Kidney (tissue), 14 donors: Measurements from ENCODE around the gene RAPGEF6. TPM values are rescaled to one million over a fixed set of nuclear protein-coding genes. Genes with fewer than 3 reads are reported as not detected.

Source experiments
- DNase-seq, 5 donors: peaks; one replicate each; pipeline ENCODE4 v3.0.0-alpha.2; 2013 to 2020
- FAIRE-seq: peaks from 2 replicates; lab custom pipeline; 2012; peaks lifted over from hg19 to GRCh38; lab: Jason Lieb, UNC
- H3K27ac ChIP-seq, 2 donors: one replicate each; pipeline ENCODE4 v1.7.0; 2013; ENCODE audit warnings: low read depth in 2 of 2, low read length in 2 of 2, inconsistent platforms in 1 of 2
- H3K27me3 ChIP-seq: one replicate; pipeline ENCODE4 v1.7.1; 2013; ENCODE audit warnings: low read length, inconsistent platforms; ENCODE audit not compliant: control insufficient read depth, insufficient read depth
- H3K36me3 ChIP-seq, 3 donors: one replicate each; pipeline versions ENCODE4 v1.7.0 to v1.7.1; 2013; ENCODE audit warnings: low read length in 3 of 3, control low read depth in 1 of 3, inconsistent platforms in 1 of 3; ENCODE audit not compliant: insufficient read depth in 3 of 3, control insufficient read depth in 2 of 3
- H3K4me1 ChIP-seq, 3 donors: one replicate each; pipeline versions ENCODE4 v1.7.0 to v1.7.1; 2013; ENCODE audit warnings: low read length in 3 of 3, inconsistent platforms in 1 of 3, low read depth in 1 of 3; ENCODE audit not compliant: control insufficient read depth in 2 of 3, insufficient read depth in 2 of 3
- H3K4me3 ChIP-seq, 3 donors: one replicate each; pipeline versions ENCODE4 v1.7.0 to v1.8.1; 2013; ENCODE audit warnings: low read length in 3 of 3, control low read depth in 1 of 3, inconsistent platforms in 1 of 3
- H3K9ac ChIP-seq, 3 donors: one replicate each; pipeline versions ENCODE4 v1.7.0 to v1.7.1; 2013; ENCODE audit warnings: low read length in 3 of 3, control low read depth in 1 of 3, inconsistent platforms in 1 of 3
- H3K9me3 ChIP-seq, 3 donors: one replicate each; pipeline versions ENCODE4 v1.7.0 to v1.7.1; 2013; ENCODE audit warnings: low read length in 3 of 3, control low read depth in 1 of 3, inconsistent platforms in 1 of 3; ENCODE audit not compliant: control insufficient read depth in 2 of 3, insufficient read depth in 1 of 3
- intact Hi-C: fragments of 100-400 bp; cut with DNase I; formaldehyde crosslinking; loops from one replicate; pipeline ENCODE4 v1.11.1; 2022
- polyA plus RNA-seq: library from polyadenylated mRNA; stranded (reverse); fragments of 350-450 nt; fragmentation: Illumina TruSeq; extraction: RNeasy Lipid Tissue Mini Kit (QIAGEN cat#74804); gene quantifications from one replicate; pipeline ENCODE4 v1.2.3, GENCODE V29; 2014; ENCODE audit warnings: low read depth, low replicate concordance; ENCODE audit not compliant: insufficient read depth
- total RNA-seq: library from RNA; stranded (reverse); fragmentation: NEBNext Ultra II Directional; extraction: Animal tissue kit (Norgen Biotek cat#: 25700); gene quantifications from one replicate; pipeline ENCODE4 v1.2.1, GENCODE V29; 2021
- TF ChIP-seq, protein P1 (sequence below): IDR thresholded peaks from 3 replicates; pipeline ENCODE4 v1.5.1; 2012; ENCODE audit warnings: mild to moderate bottlenecking, moderate library complexity, borderline replicate concordance; ENCODE audit not compliant: insufficient read depth; ENCODE audit errors: extremely low read depth
- donor health status: control.
- donor health status: control.
- donor health status: control.
- donor health status: control.
- donor health status: control.
- donor health status: DM: yes; HTN: yes; CAD: no.
- donor health status: Normal renal cell carcinoma (clear cell type).

RAPGEF6 gene
- total and polyA plus RNA-seq, 2 donors from 2014 or later = 1.8 to 28.6 TPM

DNA sequence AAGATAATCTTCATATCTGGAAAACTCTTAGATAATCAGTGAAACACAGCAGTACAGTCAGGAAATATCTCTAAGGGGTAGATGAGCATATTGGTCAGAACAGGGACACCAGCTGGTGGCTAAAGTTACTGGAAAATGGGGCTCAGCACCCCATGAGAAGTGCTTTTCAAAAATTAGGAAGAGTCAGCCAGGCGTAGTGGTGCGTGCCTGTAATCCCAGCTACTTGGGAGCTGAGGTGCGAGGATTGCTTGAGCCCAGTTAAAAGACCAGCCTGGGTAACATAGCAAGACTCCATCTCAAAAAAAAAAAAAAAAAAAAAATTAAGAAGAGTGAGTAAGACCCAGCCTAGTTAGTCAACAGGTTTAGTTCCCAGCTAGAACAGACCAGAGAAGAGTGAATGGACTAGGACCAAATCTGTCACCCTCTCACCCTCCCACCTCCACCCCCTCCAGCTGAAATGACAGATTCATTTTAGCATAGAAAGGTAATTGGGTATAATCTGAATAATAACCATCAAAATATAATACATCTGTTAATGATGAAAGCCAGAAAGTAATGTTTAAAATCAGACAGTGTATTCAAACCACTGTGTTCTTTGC lies 250.3 kb downstream of the RAPGEF6 start:
- H3K9me3 ChIP-seq = no peaks in the 10 kb centered on the region
- H3K27me3 ChIP-seq = no peaks in the 10 kb centered on the region
- intact Hi-C loops = no loop called here
- H3K4me1 ChIP-seq = peaks cover 3 to 21% (median 11%) of the 10 kb centered on the region in 3 donors
- no peak overlapping the region for H3K4me3 ChIP-seq
- no peak for FAIRE-seq
- H3K27ac ChIP-seq = no peak overlapping the region
- no peaks in the 10 kb centered on the region for H3K36me3 ChIP-seq
- TF ChIP-seq, protein P1, sequence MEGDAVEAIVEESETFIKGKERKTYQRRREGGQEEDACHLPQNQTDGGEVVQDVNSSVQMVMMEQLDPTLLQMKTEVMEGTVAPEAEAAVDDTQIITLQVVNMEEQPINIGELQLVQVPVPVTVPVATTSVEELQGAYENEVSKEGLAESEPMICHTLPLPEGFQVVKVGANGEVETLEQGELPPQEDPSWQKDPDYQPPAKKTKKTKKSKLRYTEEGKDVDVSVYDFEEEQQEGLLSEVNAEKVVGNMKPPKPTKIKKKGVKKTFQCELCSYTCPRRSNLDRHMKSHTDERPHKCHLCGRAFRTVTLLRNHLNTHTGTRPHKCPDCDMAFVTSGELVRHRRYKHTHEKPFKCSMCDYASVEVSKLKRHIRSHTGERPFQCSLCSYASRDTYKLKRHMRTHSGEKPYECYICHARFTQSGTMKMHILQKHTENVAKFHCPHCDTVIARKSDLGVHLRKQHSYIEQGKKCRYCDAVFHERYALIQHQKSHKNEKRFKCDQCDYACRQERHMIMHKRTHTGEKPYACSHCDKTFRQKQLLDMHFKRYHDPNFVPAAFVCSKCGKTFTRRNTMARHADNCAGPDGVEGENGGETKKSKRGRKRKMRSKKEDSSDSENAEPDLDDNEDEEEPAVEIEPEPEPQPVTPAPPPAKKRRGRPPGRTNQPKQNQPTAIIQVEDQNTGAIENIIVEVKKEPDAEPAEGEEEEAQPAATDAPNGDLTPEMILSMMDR = no peak
- DNase-seq = no peak
- H3K9ac ChIP-seq = no peak overlapping the region

- Histone ChIP-seq H3K4me3 (no peak overlapping the region), H3K9ac (no peak overlapping the region), H3K27me3 (no peaks in the 10 kb centered on the region), H3K27ac (no peak overlapping the region), H3K4me1 (peaks cover 3 to 25% (median 11%) of the 10 kb centered on the region in 3 donors), H3K9me3 (no peaks in the 10 kb centered on the region), H3K36me3 (no peaks in the 10 kb centered on the region)
- TF ChIP-seq, protein P1 = no peak
- FAIRE-seq = no peak
- intact Hi-C loops = no loop called here
- DNase-seq = no peak
Observed at GRCh38 chr5:131384173-131384572, 250.9 kb downstream of the RAPGEF6 start.

- H3K9me3 ChIP-seq = no peaks in the 10 kb centered on the region
- H3K36me3 ChIP-seq = no peaks in the 10 kb centered on the region
- intact Hi-C loops = no loop called here
- H3K4me1 ChIP-seq = peaks cover 5 to 29% (median 9%) of the 10 kb centered on the region in 3 donors
- DNase-seq = peak in 2 of 5 donors; percentile 46 to 56
- no peak overlapping the region for H3K4me3 ChIP-seq
- no peak for FAIRE-seq
- no peak overlapping the region for H3K9ac ChIP-seq
- TF ChIP-seq, protein P1 = peak; percentile 57
- no peak overlapping the region for H3K27ac ChIP-seq
- H3K27me3 ChIP-seq = no peaks in the 10 kb centered on the region
Observed at GRCh38 chr5:131382407-131383395, 252.3 kb downstream of the RAPGEF6 start.
